GM18861 (cell line): ENCODE measurements around the gene TTC34.
"Not testable (repeated sequence)": the region's sequence is repeated elsewhere in the genome, so short reads cannot be mapped to it uniquely, and the experiment has no call there.

ENCODE experiments used
- ATAC-seq: cut with Tn5 transposase; IDR thresholded peaks from one replicate; pipeline ENCODE4 v1.9.1; 2021; ENCODE audit not compliant: unreplicated experiment

Gene TTC34

DNA sequence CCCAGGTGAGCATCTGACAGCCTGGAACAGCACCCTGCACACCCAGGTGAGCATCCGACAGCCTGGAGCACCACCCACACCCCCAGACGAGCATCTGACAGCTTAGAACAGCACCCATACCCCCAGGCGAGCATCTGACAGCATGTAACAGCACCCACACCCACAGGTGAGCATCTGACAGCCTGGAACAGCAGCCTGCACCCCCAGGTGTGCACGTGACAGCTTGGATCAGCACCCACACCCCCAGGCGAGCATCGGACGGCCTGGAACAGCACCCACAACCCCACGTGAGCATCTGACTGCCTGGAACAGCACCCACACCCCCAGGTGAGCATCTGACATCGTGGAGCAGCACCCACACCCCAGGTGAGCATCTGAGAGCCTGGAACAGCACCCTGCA, 116.6 kb downstream of the TTC34 start:
- ATAC-seq, result not testable (repeated sequence)

DNA sequence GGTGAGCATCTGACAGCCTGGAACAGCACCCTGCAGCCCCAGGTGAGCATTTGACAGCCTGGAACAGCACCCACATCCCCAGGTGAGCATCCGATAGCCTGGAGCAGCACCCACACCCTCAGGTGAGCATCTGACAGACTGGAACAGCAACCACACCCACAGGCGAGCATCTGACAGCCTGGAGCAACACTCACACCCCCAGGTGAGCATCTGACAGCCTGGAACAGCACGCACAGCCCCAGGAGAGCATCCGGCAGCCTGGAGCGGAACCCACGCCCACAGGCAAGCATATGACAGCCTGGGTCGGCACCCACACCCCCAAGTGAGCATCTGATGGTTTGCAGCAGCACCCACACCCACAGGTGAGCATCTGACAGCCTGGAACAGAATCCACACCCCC, 117.5 kb downstream of the TTC34 start:
- ATAC-seq, result not testable (repeated sequence)

DNA sequence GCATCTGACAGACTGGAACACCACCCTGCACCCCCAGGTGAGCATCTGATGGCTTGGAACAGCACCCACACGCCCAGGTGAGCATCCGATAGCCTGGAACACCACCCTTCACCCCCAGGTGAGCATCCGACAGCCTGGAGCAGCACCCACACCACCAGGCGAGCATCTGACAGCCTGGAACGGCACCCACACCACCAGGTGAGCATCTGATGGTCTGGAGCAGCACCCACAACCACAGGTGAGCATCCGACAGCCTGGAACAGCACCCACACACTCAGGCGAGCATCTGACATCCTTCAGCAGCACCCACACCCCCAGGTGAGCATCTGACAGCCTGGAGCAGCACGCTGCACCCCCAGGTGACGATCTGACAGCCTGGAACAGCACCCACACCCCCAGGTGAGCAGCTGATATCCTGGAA, 118.2 kb downstream of the TTC34 start:
- ATAC-seq, result not testable (repeated sequence)

DNA sequence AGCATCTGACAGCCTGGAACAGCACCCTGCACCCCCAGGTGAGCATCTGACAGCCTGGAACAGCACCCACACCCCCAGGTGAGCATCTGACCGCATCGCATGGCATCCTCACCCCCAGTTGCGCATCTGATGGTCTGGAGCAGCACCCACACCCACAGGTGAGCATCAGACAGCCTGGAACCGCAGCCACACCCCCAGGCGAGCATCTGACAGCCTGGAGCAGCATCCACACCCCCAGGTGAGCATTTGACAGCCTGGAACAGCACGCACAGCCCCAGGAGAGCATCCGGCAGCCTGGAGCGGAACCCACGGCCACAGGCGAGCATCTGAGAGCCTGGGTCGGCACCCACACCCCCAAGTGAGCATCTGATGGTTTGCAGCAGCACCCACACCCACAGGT, 118.6 kb downstream of the TTC34 start:
- not testable (repeated sequence) for ATAC-seq

DNA sequence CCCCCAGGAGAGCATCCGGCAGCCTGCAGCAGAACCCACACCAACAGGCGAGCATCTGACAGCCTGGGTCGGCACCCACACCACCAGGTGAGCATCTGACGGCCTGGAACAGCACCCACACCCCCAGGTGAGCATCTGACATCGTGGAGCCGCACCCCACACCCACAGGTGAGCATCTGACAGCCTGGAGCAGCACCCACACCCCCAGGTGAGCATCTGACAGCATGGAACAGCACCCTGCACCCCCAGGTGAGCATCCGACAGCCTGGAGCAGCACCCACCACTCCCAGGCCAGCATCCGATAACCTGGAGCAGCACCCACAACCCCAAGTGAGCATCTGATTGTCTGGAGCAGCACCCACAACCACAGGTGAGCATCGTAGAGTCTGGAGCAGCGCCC, 124.8 kb downstream of the TTC34 start:
- not testable (repeated sequence) for ATAC-seq

DNA sequence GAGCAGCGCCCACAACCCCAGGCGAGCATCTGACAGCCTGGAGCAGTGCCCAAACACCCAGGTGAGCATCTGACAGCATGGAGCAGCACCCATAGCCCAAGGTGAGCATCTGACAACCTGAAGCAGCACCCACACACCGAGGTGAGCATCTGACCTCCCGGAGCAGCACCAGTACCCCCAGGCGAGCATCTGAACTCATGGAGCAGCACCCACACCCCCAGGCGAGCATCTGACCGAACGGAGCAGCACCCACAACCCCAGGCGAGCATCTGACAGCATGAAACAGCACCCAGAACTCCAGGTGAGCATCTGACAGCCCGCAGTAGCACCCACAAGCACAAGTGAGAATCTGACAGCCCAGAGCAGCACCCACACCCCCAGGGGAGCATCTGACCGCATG, 129.8 kb downstream of the TTC34 start:
- ATAC-seq, result not testable (repeated sequence)

DNA sequence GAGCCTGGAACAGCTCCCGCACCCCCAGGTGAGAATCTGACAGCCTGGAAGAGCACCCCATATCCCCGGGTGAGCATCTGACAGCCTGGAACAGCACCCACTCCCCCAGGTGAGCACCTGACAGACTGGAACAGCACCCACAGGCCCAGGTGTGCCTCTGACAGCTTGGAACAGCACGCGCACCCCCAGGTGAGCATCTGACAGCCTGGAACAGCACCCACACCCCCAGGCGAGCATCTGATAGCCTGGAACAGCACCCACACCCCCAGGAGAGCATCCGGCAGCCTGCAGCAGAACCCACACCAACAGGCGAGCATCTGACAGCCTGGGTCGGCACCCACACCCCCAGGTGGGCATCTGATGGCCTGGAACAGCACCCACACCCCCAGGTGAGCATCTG, 141.7 kb downstream of the TTC34 start:
- ATAC-seq, result not testable (repeated sequence)

DNA sequence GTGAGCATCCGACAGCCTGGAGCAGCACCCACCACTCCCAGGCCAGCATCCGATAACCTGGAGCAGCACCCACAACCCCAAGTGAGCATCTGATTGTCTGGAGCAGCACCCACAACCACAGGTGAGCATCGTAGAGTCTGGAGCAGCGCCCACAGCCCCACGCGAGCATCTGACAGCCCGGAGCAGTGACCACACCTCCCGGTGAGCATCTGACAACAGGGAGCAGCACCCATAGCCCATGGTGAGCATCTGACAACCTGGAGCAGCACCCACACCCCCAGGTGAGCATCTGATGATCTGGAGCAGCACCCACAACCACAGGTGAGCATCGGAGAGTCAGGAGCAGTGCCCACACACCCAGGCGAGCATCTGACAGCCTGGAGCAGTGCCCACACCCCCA, 143.6 kb downstream of the TTC34 start:
- ATAC-seq, result not testable (repeated sequence)

DNA sequence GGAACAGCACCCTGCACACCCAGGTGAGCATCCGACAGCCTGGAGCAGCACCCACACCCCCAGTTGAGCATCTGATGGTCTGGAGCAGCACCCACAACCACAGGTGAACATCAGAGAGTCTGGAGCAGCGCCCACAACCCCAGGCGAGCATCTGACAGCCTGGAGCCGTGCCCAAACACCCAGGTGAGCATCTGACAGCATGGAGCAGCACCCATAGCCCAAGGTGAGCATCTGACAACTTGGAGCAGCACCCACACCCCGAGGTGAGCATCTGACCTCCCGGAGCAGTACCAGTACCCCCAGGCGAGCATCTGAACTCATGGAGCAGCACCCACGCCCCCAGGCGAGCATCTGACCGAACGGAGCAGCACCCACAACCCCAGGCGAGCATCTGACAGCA, 144.4 kb downstream of the TTC34 start:
- not testable (repeated sequence) for ATAC-seq

DNA sequence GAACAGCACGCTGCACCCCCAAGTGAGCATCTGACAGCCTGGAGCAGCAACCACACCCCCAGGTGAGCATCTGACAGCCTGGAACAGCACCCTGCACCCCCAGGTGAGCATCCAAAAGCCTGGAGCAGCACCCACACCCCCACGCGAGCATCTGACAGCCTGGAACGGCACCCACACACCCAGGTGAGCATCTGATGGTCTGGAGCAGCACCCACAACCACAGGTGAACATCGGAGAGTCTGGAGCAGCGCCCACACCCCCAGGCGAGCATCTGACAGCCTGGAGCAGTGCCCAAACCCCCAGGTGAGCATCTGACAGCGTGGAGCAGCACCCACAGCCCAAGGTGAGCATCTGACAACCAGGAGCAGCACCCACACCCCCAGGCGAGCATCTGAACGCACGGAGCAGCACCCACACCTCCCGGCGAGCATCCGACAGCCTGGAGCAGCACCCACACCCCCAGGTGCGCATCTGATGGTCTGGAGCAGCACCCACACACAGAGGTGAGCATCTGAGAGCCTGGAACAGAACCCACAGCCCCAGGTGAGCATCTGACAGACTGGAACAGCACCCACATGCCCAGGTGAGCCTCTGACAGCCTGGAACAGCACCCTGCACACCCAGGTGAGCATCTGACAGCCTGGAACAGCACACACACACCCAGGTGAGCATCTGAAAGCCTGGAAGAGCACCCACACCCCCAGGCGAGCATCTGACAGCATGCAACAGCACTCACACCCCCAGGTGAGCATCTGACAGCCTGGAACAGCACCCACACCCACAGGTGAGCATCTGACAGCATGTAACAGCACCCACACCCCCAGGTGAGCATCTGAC, 145.7 kb downstream of the TTC34 start:
- not testable (repeated sequence) for ATAC-seq

DNA sequence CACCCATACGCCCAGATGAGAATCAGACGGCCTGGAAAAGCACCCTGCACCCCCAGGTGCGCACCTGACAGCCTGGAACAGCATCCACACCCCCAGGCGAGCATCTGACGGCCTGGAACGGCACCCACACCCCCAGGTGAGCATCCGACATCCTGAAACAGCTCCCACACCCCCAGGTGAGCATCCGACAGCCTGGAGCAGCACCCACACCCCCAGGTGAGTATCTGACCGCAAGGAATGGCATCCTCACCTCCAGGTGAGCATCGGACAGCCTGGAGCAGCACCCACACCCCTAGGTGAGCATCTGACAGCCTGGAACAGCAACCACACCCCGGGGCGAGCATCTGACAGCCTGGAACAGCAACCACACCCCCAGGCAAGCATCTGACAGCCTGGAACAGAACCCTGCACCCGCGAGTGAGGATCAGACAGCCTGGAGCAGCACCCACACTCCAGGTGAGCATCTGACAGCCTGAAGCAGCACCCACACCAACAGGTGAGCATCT, 147.0 kb downstream of the TTC34 start:
- not testable (repeated sequence) for ATAC-seq

DNA sequence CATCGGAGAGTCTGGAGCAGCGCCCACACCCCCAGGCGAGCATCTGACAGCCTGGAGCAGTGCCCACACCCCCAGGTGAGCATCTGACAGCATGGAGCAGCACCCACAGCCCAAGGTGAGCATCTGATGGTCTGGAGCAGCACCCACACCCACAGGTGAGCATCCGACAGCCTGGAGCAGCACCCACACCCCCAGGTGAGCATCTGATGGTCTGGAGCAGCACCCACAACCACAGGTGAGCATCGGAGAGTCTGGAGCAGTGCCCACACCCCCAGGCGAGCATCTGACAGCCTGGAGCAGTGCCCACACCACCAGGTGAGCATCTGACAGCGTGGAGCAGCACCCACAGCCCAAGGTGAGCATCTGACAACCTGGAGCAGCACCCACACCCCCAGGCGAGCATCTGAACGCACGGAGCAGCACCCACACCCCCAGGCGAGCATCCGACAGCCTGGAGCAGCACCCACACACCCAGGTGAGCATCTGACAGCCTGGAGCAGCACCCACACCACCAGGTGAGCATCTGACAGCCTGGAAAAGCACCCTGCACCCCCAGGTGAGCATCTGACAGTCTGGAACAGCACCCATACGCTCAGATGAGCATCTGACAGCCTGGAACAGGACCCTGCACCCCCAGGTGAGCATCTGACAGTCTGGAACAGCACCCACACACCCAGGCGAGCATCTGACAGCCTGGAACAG, 147.6 kb downstream of the TTC34 start:
- not testable (repeated sequence) for ATAC-seq

DNA sequence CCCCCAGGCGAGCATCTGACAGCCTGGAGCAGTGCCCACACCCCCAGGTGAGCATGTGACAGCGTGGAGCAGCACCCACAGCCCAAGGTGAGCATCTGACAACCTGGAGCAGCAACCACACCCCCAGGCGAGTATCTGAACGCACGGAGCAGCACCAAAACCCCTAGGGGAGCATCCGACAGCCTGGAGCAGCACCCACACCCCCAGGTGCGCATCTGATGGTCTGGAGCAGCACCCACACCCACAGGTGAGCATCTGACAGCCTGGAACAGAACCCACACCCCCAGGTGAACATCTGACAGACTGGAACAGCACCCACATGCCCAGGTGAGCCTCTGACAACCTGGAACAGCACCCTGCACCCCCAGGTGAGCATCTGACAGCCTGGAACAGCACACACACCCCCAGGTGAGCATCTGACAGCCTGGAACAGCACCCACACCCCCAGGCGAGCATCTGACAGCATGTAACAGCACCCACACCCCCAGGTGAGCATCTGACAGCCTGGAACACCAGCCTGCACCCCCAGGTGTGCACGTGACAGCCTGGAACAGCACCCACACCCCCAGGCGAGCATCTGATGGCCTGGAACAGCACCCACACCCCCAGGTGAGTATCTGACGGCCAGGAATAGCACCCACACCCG, 148.4 kb downstream of the TTC34 start:
- not testable (repeated sequence) for ATAC-seq

DNA sequence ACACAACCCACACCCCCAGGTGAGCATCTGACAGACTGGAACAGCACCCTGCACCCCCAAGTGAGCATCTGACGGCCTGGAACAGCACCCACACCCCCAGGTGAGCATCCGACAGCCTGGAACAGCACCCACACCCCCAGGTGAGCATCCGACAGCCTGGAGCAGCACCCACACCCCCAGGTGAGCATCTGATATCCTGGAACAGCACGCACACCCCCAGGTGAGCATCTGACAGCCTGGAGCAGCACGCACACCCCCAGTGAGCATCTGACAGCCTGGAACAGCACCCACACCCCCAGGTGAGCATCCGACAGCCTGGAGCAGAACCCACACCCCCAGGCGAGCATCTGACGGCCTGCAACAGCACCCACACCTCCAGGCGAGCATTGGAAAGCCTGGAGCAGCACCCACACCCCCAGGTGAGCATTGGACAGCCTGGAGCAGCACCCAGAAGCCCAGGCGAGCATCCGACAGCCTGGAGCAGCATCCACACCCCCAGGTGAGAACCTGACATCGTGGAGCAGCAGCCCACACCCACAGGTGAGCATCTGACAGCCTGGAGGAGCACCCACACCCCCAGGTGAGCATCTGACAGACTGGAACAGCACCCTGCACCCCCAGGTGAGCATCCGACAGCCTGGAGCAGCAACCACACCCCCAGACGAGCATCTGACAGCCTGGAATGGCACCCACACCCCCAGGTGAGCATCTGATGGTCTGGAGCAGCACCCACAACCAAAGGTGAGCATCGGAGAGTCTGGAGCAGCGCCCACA, 149.2 kb downstream of the TTC34 start:
- not testable (repeated sequence) for ATAC-seq

DNA sequence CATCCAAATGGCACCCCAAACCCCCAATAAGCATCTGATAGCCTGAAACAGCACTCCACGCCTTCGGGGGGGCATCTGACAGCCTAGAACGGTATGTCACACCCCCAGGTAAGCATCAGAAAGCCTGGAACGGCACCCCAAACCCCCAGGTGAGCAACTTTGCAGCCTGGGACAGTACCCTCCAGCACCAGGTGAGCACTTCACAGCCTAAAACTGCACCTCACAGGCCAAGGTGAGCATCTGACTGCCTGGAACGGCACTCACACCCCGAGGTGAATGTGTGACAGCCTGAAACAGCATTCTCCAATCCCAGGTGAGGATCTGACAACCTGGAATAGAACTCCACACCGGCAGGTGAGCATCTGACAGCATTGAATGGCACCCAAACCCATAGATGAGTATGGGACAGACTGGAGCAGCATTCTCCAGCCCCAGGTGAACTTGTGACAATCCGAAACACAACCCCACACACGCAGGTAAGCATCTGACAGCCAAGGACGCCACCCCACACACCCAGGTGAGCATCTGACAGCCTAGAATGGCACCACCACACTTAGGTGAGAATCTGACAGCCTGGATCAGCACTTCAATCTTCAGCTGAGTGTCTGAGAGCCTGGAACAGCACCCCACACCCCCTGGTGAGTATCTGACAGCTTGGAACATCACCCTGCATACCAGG, 150.4 kb downstream of the TTC34 start:
- no peak for ATAC-seq

DNA sequence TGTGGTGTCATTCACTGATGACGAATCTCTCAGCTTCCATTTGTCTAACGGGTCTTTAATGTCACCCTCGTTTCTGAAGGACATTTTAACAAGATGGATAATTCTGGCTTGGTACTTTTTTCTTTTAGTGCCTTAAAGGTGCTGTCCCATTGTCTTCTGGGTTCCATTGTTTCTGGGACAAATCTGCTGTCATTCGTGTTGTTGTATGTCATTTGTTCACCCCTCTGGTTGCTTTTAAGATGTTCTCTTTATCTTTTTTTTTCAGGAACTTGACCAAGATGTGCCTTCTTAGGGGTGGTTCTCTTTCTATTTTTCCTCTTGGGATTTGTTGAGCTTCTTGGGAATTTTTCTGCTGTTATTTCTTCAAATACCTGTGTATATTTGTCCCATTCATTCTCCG, 154.7 kb downstream of the TTC34 start:
- ATAC-seq, result no peak

DNA sequence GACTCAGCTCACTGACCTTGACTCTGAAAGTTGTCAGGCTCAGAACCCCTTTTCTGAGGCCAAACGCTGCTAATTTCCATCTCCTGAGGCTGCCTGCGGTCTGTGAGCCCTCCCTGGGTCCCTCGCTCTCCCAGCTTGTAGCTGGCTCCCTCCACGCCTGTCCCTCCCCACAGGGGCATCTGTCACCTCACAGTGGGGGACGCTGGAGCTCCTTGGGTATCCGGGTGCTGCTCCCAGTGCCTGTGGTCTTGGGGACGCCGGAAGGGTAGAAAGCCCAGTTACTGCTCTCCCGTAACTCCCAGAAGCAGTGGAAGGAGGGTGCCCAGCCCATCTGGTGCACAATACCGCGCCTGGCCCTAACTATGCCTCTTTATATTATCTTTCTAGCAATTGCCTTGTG, 155.7 kb downstream of the TTC34 start:
- no peak for ATAC-seq

DNA sequence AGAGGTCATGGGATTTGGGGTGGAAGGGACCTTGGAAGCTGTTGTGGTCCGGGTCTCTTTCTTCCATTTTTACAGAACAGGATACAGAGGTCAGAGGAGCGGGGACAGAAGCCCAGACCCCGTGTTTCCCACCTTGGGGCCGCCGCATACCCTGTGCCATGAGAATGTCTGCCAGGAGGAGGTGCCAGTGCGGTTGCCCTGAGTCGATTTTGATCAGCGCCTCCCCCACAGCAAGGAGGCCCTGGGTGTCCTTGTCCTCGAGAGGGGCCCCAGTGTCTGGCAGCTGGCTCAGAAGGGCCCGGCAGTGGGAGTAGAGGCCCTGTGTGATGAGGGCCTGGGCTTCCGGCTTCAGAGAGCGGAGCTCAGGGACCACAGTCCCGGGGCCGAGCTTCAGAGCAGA, 156.3 kb downstream of the TTC34 start:
- no peak for ATAC-seq

DNA sequence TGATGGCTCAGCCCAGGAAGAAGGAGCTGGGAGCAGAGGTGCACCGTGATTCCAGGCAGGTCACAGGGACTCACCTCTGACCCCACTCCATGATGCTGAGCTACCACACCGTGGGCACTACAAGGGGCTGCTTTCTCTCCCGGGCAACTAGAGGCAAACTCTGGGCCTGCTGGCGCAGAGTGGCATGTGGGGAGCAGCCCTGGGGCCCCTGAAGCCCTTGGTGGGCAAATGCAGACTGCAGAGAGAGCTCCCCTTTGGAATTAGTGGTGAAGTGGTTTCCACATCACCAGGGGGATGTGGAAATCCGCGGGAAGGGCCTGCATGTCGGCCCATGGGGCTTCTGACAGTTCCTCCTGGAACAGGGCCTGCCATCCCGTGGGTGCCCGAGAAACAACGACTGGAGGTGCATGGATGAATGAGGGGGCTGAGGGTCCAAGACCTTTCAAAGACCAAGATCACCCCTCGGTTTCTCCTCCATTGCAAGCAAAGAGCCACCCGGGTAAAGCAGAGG, 156.8 kb downstream of the TTC34 start:
- ATAC-seq, result no peak

DNA sequence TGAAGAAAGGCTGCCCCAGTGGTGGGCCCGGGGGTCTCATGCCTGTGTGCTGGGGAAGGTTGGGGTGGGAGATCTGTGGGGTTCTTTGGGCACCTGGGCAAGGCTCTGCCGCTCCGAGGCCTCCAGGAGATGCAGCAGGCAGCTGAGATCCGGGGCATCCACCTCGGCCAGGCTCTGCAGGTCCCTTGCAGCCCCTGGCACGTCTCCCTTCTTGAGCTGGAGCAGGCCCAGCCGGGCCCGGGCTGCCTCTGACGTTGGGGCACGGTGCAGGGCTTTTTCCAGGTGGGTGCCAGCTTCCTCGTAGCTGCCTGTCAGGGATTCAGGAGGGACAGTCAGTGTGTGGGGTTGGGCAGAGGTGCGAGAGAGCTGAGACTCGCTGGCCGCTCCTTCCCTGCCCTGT, 157.3 kb downstream of the TTC34 start:
- ATAC-seq, result no peak
